ENCODE measurements around the gene CCDC122.
A peak's percentile ranks its signal among the peaks of the same experiment; 100 is the strongest.

Gene CCDC122

GRCh38 chr13:43800828-43801227, 78.7 kb downstream of the CCDC122 start:
- peaks cover 18% of the 10 kb centered on the region for H3K4me1 Mint-ChIP-seq (ENCODE audit: low read depth)
- H3K36me3 Mint-ChIP-seq (ENCODE audit: low read depth) = no peaks in the 10 kb centered on the region
- H3K9me3 Mint-ChIP-seq = no peaks in the 10 kb centered on the region
- H3K4me3 Mint-ChIP-seq = no peak overlapping the region
- H3K27me3 Mint-ChIP-seq = peaks cover 38% of the 10 kb centered on the region
- no peak overlapping the region for H3K27ac Mint-ChIP-seq

- Mint-ChIP-seq H3K36me3 (ENCODE audit: low read depth) (no peaks in the 10 kb centered on the region), H3K27ac (no peak overlapping the region), H3K9me3 (no peaks in the 10 kb centered on the region), H3K27me3 (peaks cover 45% of the 10 kb centered on the region), H3K4me1 (ENCODE audit: low read depth) (peaks cover 14% of the 10 kb centered on the region), H3K4me3 (no peak overlapping the region)
These were observed 80.3 kb downstream of the CCDC122 start for GRCh38 chr13:43799191-43799590.

GRCh38 chr13:43797869-43798268, 81.7 kb downstream of the CCDC122 start:
- Mint-ChIP-seq H3K9me3 (no peaks in the 10 kb centered on the region), H3K27ac (no peak overlapping the region), H3K27me3 (peaks cover 47% of the 10 kb centered on the region), H3K36me3 (ENCODE audit: low read depth) (no peaks in the 10 kb centered on the region), H3K4me3 (no peak overlapping the region), H3K4me1 (ENCODE audit: low read depth) (peaks cover 14% of the 10 kb centered on the region)

- Mint-ChIP-seq H3K27me3 (peaks cover 54% of the 10 kb centered on the region), H3K9me3 (no peaks in the 10 kb centered on the region), H3K27ac (peak overlapping the region; percentile 49), H3K4me3 (no peak overlapping the region), H3K36me3 (ENCODE audit: low read depth) (no peaks in the 10 kb centered on the region), H3K4me1 (ENCODE audit: low read depth) (peaks cover 14% of the 10 kb centered on the region)
These were observed 82.4 kb downstream of the CCDC122 start for GRCh38 chr13:43797159-43797558.

- Mint-ChIP-seq H3K27ac (no peak overlapping the region), H3K4me3 (no peak overlapping the region), H3K9me3 (no peaks in the 10 kb centered on the region), H3K27me3 (peaks cover 66% of the 10 kb centered on the region), H3K36me3 (ENCODE audit: low read depth) (no peaks in the 10 kb centered on the region), H3K4me1 (ENCODE audit: low read depth) (peaks cover 14% of the 10 kb centered on the region)
These were observed 85.1 kb downstream of the CCDC122 start for GRCh38 chr13:43794416-43794815.

GRCh38 chr13:43792076-43792881, 87.3 kb downstream of the CCDC122 start:
- Mint-ChIP-seq H3K4me3 (no peak overlapping the region), H3K36me3 (ENCODE audit: low read depth) (no peaks in the 10 kb centered on the region), H3K27ac (no peak overlapping the region), H3K27me3 (peaks cover 67% of the 10 kb centered on the region), H3K9me3 (no peaks in the 10 kb centered on the region), H3K4me1 (ENCODE audit: low read depth) (peaks cover 16% of the 10 kb centered on the region)

GRCh38 chr13:43787997-43788396, 91.5 kb downstream of the CCDC122 start:
- peaks cover 13% of the 10 kb centered on the region for H3K4me1 Mint-ChIP-seq (ENCODE audit: low read depth)
- no peaks in the 10 kb centered on the region for H3K36me3 Mint-ChIP-seq (ENCODE audit: low read depth)
- no peak overlapping the region for H3K27ac Mint-ChIP-seq
- H3K4me3 Mint-ChIP-seq = peak overlapping the region; percentile 71
- no peaks in the 10 kb centered on the region for H3K9me3 Mint-ChIP-seq
- peaks cover 67% of the 10 kb centered on the region for H3K27me3 Mint-ChIP-seq

- Mint-ChIP-seq H3K27ac (no peak overlapping the region), H3K9me3 (no peaks in the 10 kb centered on the region), H3K4me3 (peak overlapping the region; percentile 71), H3K36me3 (ENCODE audit: low read depth) (no peaks in the 10 kb centered on the region), H3K27me3 (peaks cover 67% of the 10 kb centered on the region), H3K4me1 (ENCODE audit: low read depth) (peaks cover 13% of the 10 kb centered on the region)
These were observed 92.0 kb downstream of the CCDC122 start for GRCh38 chr13:43787518-43787891.

GRCh38 chr13:43786766-43787517, 92.6 kb downstream of the CCDC122 start, which contains the start of gene ENOX1:
TSS of gene ENOX1 (minus strand) at chr13:43786972.
- peaks cover 13% of the 10 kb centered on the region for H3K4me1 Mint-ChIP-seq (ENCODE audit: low read depth)
- no peaks in the 10 kb centered on the region for H3K36me3 Mint-ChIP-seq (ENCODE audit: low read depth)
- H3K27ac Mint-ChIP-seq = no peak within 1 kb of the TSS
- peaks cover 64% of the 10 kb centered on the region for H3K27me3 Mint-ChIP-seq
- no peaks in the 10 kb centered on the region for H3K9me3 Mint-ChIP-seq
- H3K4me3 Mint-ChIP-seq = peak within 1 kb of the TSS; percentile 81

- Mint-ChIP-seq H3K27me3 (peaks cover 64% of the 10 kb centered on the region), H3K4me3 (no peak overlapping the region), H3K9me3 (no peaks in the 10 kb centered on the region), H3K36me3 (ENCODE audit: low read depth) (no peaks in the 10 kb centered on the region), H3K4me1 (ENCODE audit: low read depth) (peaks cover 13% of the 10 kb centered on the region), H3K27ac (no peak overlapping the region)
These were observed 93.1 kb downstream of the CCDC122 start for GRCh38 chr13:43786472-43786765.
